PFSK-1 (cell line): Measurements from ENCODE around the gene PAPPA.

Experiments used
- FOXP2 ChIP-seq: optimal IDR thresholded peaks from 2 replicates; pipeline ENCODE3; 2011; ENCODE audit warnings: borderline replicate concordance, control low read depth, inconsistent platforms; ENCODE audit not compliant: insufficient read depth; ENCODE audit errors: extremely low read length, extremely low read depth
- POLR2AphosphoS5 ChIP-seq: IDR thresholded peaks from 2 replicates; pipeline ENCODE4 v1.6.1; 2012; ENCODE audit warnings: low read depth, mild to moderate bottlenecking, control low read depth, low read length, moderate library complexity
- REST ChIP-seq, 2 experiments: IDR thresholded peaks; 2 replicates each; pipeline versions ENCODE4 v1.6.1 to v1.8.0; 2011 to 2012; ENCODE audit warnings: low read depth in 2 of 2, low read length in 2 of 2, control low read depth in 1 of 2, inconsistent platforms in 1 of 2, mild to moderate bottlenecking in 1 of 2, moderate library complexity in 1 of 2; ENCODE audit not compliant: insufficient read depth in 1 of 2
- SIN3A ChIP-seq: IDR thresholded peaks from 2 replicates; pipeline ENCODE4 v1.6.1; 2012; ENCODE audit warnings: mild to moderate bottlenecking, low read length, moderate library complexity, borderline replicate concordance; ENCODE audit not compliant: insufficient read depth
- TAF1 ChIP-seq: IDR thresholded peaks from 2 replicates; pipeline ENCODE4 v1.6.1; 2012; ENCODE audit warnings: low read length, control low read depth, borderline replicate concordance; ENCODE audit not compliant: insufficient read depth

PAPPA gene

GRCh38 chr9:116202219-116202912 is 48.8 kb downstream of the PAPPA start:
- TF ChIP-seq SIN3A (no peak), POLR2AphosphoS5 (no peak)

GRCh38 chr9:116204252-116204882 is 50.8 kb downstream of the PAPPA start:
- TF ChIP-seq SIN3A (no peak), TAF1 (no peak), POLR2AphosphoS5 (no peak), REST (IDR thresholded peaks at IDR 0.05; ENCODE audit: insufficient read depth in 1 of 2, low read depth in 2 of 2, low read length in 2 of 2) (no peak), FOXP2 (no peak)

GRCh38 chr9:116207371-116208111 is 54.0 kb downstream of the PAPPA start:
- TF ChIP-seq FOXP2 (no peak), TAF1 (no peak)

- no peak for TF ChIP-seq SIN3A
- TF ChIP-seq REST (IDR thresholded peaks at IDR 0.05; ENCODE audit: insufficient read depth in 1 of 2, low read depth in 2 of 2, low read length in 2 of 2), result no peak
- no peak for TF ChIP-seq FOXP2
These were observed 55.0 kb downstream of the PAPPA start for GRCh38 chr9:116208417-116209232.

GRCh38 chr9:116209414-116210116 is 56.0 kb downstream of the PAPPA start:
- TF ChIP-seq REST (IDR thresholded peaks at IDR 0.05; ENCODE audit: insufficient read depth in 1 of 2, low read depth in 2 of 2, low read length in 2 of 2) (no peak), FOXP2 (no peak), SIN3A (no peak)
